RPMI7951 (cell line): ENCODE data around the gene RPS2. TPM values are rescaled to one million over a fixed set of nuclear protein-coding genes. Genes with fewer than 3 reads are reported as not detected.
"Not testable (repeated sequence)": the region's sequence is repeated elsewhere in the genome, so short reads cannot be mapped to it uniquely, and the experiment has no call there.

ENCODE experiments used
- DNase-seq: peaks from one replicate; pipeline ENCODE4 v3.0.0-alpha.2; 2012; ENCODE audit warnings: low read depth
- total RNA-seq: library from RNA; depleted of rRNA; stranded (reverse); fragments of >200 nt; shearing (Covaris generic); gene quantifications from 2 replicates; pipeline ENCODE4 v1.2.3, GENCODE V29; 2014

Gene RPS2
- total RNA-seq, 1 experiment from 2014 or later: 1,519 TPM

DNA sequence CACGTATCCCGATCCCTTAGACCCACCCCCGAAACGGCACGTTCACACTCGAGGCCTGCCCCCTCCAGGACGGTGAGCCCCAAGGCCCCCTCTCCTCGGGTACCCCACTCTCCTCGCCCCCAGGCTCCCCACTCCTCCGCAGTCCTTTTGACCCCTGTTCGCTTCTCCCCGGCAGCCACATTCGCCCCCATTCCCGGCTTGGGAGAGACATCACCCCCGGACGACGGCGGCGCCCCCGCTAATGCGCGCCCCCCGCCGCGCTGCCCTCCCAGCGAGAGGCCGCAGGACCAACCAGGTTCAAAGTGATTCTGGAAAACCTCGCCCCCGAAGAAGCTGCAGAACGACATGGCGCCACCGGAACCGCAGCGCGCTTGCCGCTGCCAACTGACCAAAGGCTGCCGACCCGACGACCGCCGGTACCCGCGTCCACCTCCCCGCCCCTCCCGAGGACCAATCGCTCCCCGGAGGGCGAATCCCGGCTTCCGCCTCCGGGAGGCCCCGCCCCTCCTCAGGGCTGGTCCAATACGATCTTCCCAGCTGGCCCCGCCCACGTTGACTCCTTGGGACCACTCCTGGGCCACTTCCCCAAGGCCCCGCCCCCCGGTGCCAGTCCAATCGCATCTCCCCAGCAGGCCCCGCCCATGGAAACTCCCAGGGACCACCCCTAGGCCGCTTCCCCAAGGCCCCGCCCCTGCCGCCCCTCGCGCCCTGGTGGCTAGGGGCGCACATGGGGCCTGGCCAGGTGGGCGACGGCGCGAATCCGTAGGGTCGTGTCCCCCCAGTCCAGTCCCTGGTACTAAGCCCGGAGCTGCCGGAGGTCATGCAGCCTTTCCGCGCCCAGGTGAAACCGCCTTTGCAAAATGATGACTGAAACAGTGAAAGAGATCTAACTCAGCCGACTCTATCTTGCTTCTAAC is 21.6 kb downstream of the RPS2 start, which contains the start of gene MSRB1:
MSRB1 (minus strand) TSS at position 390 of the 917 bp plus-strand sequence; CDS start at position 347, 43 bp downstream.
- DNase-seq: peak; percentile 96

DNA sequence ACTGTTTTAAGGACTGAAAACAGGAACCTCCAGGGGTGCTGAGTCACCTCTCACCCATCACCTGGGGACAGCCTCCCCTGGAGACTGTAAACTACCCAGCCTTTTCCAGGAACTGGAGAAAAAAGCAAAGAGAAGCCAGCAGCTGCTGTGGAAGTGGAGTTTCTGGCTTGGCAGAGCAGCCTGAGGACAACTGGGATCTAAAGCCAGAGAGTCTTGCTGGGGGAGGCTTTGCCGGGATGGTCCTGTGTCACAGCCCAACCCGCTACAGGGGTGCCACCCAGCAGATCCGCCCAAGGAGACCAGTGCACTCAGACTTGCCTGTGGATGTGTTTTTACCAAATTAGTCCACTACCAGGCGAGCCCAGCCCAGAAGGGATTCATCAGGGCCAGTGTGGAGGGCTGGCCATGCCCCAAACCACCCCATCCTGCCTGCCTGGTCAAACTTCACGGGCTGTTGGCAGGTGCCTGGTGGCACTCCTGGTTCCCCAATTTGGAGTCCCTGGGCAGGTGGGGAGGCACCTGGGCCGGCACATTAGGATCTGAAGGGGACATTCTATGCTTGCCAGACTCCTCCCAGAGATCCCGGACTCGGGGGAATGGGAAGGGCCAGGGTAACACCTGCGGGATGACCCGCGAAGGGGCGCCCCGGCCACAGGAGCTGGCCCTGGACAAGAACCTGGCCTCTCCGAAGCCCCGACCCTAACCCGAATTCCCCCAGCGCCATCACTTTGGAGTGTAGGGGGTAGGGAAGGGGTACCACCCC is 22.4 kb downstream of the RPS2 start:
- no peak for DNase-seq

DNA sequence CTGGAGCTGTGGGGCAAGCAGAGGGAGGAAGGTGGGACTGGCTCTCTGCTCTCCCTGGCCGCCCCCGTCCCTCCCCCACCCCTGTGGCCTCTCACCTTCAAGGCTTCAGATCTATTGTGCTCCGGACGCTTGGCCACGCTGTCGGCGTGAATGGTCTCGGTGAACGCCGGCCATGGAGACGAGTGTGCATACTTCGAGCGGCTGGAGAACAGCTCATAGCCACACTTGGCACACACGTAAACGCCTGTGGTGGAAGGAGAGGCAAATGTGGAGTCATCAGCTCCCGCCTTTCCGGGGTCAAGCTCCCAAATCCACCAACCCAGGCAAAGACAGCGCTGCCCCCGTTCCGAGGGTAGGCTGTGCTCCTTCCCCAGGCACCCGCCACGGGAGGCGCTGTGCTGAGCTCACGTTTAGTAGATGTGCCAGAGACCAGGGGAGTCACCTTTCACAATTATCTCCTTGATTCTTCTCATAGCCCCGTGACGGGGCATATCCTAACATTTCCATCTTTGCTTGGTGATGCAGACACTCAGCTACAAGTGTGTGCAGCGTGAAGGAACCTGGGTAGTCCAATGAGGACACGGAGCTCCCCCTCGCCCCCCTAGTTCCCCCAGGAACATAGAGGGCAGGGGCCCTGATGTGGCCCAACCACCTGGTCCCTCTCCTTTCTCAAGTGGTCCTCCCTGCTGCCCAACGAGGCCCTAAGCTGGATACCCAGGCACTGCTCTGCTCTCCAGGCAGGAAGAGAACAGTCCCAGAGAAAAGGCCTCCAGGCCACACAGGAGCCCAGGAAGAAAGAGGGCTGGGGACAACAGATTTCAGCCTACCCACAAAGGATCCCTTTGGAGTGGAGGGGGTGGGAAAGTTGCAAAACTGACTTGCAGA is 23.2 kb downstream of the RPS2 start:
- no peak for DNase-seq

DNA sequence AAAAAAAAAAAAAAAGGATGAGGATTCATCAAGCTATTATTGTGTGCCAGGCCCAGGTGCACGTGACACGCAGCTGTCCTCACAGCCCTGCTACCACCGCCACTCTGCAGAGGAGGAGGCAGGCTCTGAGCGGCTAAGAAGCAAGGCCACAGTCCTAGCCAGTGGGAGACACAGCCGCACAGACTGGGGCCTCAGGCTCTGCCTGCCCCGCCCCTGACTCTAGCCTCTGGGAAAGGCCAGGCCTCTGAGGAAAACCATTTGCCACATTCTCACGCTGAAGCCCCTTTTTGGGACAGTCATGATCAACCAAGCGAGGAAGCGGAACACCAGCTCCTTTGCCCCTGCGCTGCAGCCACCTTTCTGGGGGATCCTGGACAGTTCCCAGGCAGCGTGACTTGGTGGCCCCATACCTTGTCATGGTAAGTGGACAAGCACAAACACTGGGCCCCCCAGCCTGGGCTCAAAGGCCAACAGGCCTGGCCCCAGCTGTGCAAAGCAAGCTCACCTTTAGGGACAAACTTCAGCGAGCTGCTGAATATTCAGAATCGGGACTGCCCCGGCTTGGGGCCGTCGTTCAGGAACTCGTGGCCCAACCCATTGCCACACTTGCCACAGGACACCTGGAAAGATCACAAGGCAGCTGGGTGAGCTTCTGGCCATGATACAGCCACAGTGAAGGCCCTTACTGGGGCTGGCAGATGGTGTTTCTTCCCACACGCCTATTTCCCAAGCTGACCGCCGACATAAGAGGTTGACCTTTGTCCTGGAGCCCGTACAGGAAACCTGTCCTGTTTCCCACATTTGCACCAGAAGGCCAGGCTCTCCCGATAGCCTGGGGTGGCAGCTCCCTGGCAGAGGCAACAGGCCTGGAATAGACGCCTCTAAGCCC is 24.1 kb downstream of the RPS2 start:
- no peak for DNase-seq

DNA sequence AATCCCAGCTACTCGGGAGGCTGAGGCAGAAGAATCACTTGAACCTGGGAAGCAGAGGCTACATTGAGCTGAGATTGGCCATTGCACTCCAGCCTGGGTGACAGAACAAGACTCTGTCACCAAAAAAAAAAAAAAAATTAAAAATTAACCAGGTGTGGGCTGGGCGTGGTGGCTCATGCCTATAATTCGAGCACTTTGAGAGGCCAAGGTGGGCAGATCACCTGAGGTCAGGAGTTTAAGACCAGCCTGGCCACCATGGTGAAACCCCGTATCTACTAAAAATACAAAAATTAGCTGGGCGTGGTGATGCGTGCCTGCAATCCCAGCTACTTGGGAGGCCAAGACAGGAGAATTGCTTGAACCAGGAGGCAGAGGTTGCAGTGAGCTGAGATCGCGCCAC is 24.8 kb downstream of the RPS2 start:
- DNase-seq: not testable (repeated sequence)

DNA sequence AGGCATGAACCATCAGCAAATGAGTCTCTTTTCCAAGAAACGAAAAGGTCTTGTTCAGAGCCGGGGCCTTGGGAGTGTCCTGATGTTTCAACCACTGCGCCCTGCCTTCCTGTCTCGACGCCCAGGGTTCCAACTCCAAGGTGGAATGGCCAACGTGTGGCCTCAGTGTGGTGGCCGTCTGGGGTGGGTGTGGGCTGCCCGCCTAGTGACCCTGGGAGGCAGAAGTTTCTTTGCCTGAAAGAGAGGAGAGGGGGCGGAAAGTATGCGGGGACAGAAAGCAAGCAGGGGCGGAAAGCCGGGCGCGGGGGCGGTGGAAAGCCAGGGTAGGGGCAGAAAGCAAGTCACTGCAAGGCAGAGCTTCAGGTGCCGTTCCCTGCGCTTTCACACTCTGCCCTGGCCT is 25.7 kb downstream of the RPS2 start:
- no peak for DNase-seq

DNA sequence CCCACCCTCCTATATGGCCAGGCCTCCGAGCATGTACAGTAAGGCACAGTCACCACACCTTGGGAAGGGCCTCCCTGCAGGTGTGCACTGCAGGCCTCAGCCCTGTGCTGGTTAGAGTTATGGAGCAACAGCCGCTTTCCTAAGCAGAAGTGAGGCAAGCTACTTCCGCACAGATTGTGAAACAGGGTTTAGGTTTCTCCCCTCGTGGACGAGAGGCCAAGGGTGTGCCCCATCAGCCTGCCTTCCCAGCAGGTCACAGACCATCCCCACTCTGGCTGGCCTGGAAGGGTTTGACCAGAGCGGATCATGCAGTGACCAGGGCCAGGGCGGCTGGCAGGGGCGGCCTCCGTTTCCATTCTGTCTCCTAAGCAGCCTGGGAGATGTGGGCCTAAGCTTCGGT is 26.3 kb downstream of the RPS2 start:
- DNase-seq: no peak

DNA sequence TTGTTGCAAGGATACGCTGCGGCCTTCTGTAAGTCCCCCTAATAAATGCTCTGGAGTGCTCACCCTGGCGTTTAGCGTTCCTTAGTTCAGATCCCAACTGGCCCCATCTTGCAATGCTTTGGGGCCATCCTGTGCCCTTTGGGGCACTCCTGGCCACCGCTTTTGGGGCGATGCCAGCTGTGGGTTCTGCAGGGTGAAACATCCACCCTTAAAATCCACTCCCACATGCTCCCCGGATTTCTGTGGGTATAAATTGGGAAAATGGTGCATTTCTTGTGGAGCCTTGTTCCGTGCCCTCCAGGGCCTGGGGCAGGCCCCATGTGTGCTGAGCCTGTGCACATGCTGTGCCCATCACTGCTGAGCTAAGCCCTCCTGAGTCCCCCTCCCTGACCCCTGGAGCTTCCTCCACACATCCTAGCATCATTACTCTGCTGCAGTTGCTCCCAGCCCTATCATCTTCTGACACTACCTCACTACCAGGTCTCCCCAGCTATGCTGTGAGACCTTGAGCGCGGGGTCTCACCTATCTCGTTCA is 27.6 kb downstream of the RPS2 start:
- no peak for DNase-seq

DNA sequence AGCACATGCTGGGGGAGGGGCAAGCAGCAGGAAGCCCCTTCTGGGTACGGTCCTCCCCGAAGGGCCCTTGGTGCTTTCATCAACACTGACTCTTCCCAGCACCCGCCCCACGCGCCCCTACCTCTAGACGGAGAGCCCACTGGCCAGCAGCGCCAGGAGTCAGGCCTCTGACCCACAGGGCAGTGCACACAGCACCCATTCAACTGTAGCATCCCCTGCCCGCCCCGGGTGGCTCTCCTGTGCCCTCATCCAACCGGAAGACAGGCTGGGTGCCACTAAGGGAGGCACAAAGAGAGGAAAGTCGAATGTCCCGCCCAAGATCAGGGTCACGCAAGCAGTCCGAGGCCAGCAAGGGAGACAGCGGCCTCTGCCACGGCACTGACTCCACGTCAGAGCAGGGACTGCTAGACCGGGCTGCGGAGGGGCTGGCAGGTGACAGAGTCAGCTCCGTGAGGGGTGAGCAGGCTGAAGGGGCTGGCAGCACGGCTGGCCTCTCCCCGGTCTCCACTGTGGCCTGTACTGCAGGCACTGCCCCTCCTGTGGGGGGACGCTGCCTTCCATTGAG is 31.4 kb downstream of the RPS2 start:
- DNase-seq: no peak

DNA sequence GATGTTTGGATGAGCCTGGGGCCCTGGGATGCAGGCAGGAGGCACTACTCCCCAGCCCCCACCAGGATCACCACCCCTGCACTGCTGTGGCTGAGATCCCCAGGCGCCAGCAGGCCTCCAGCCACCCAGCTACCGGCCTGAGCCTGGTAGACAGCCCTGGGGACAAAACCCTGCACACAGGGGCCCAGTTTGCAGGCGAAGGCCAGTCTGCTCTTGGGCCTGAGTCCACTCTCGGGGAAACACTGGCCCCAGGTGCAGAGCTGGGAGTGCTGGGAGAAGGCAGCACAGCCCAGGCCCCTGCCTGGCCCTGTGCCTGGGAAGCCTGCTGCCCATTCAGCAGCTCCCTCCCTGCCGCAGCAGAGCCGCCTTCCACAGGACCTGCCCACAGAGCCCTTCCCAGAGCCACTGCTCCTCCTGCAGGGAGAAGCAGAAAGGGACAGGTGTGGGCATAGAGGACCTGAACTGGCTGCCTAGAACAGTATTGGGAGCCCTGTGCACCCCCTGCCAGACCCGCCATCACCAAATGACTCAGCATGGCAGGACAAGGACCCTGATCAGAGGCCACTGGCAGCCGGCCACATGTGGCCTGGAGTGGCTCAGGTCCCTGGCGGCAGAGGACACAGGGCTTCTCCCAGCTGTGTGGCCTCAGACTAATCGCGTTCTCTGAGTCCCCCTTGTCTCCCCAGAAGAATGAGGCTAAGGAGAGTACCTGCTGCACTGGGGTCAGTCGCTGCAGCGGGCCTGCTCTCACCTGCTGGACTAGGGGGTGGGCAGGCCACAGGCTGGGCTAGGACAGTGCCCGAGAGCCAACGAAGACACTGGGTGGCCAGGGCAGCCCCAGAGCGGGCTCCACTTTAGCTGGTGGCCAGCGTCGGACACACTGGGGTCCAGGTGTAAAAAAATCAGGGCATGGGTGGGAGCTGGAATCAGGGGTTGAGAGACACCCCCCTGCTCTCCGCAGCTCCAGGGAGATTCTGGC is 32.3 kb downstream of the RPS2 start:
- DNase-seq: no peak

DNA sequence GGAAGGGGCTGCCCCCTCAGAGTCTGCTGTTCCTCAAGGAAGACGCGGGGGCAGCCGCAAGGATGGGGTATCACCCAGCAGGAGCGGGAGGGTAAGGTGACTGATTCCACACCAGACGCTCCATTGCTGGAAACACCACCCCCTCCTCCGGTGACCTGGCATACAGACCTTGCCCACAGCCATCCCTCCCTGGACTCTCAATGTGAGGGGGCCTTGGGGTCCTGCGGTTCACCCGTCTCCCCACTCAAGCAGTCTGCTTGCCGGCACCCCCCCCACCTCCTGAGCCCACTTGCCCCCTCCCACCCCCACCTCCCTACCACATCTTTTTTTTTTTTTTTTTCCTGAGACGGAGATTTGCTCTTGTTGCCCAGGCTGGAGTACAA is 34.3 kb downstream of the RPS2 start:
- no peak for DNase-seq

DNA sequence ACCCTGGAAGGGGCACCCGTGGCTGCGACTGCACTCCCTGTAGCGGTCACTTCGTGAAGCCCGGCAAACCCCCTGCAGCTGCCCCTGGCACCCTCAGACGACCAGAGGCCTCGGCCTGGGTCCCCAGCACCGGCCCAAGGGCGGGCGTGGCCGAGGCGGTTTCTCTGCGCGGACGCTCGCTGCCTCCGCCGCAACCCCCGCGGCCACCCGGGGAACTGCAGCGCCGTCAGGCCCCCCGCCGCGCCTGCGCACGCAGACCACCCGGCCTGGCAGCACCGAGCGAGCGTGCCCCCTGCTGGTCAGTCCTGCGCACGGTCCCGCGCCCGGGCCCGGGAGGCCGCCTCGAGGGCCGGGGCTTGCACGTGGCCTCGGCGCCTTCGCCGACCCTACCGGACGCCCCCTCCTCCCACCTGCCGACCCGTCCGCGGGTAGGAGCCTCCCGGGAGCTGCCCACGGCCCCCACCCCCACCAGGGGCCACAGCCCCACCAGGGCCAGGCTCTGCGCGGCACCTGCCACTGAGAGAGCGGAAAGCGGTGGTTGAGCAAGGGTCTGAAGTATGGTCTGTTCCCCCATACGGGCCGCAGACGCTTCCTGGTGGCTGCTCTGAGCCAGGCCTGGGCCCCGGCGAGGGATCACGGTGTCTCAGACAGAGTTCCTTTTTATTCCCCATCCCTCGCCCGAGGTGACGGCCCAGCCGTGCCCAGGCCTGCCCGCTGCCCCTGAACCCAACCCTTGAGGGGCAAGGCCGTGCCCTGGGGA is 34.9 kb downstream of the RPS2 start:
- peak; percentile 68 for DNase-seq

DNA sequence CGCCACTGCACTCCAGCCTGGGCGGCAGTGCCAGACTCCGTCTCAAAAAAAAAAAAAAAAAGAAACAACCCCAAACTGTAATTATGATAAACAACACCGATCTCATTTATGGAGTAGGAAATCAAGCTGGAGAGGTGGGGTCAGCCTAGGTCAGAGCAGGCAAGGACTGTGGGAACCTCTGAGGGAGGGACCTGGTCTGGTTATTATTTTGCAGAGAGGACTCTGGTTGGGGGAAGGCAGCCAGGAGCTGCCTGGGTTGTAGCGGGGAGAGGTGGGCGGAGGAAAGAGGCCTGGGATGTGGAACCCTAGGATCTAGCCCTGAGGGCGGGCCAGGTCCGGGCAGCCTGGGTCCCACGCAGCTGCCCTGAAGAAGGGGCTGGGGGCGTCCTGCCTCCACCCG is 35.5 kb downstream of the RPS2 start:
- peak; percentile 28 for DNase-seq

DNA sequence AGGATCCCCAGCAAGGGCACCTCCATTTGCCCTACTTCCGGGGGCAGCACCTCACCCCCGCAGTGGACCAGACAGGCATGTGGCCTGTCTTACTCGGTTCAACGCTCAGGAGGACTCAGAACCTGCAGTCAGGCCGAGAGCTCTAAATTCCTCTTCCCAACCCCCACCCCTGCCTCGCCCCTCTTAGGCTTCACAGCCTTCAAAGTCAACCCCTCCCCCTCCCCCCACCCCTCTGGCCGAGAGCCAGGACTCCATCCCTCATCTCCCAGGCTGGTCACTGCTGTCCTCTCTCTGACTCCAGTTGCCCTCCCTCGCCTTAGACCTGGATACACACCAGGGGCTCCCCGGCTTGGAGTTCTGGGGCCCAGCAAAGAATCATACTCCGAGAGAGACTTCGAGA is 38.4 kb downstream of the RPS2 start:
- no peak for DNase-seq

DNA sequence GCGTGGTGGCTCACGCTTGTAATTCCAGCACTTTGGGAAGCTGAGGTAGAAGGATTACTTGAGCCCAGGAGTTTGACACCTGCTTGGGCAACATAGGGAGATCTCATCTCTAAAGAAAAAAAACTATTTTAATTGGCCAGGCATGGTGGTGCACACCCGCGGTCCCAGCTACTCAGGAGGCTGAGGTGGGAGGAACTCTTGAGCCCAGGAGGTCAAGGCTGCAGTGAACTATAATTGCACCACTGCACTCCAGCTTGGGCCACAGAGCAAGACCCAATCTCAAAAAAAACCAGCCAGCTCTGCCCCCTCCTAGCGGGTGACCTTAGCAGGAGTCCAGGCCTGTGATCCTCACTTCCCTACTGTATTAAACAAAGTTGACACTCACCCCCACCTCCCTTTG is 40.5 kb downstream of the RPS2 start:
- no peak for DNase-seq

DNA sequence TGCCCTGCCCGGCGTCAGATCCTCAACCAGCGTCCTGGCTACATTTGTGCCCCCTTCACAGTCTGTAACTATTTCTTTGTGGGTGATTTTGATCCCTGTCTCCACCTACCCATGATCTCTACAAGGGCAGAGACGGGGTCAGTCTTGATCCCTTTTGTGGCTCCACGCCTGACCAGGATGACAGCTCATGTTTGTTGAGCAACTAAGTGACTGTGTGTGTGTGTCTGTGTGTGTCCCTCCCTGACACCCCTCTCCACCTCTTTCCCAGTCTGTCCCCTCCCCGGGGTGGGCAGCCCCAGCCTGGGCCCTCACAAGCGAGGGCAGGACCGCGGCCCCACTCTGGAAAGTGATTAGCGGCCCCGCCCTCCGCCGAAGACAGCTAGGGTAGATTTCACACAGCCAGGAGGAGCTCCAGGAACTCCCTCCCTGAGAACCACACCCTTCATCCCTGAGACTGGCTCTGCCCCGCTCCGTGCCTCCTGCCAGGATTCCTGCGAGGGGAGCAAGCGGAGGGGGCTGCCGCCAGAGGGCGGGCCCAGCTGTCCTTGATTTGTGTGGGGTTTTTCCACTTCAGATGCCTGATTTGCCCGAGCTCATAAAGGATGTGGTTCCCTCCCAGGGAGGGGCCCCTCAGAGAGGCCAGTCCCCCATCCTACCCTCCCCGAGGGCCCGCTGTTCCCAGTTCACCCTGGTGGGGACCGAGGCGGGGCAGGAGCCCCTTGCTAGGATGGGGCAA is 41.2 kb downstream of the RPS2 start:
- DNase-seq: peak; percentile 64

DNA sequence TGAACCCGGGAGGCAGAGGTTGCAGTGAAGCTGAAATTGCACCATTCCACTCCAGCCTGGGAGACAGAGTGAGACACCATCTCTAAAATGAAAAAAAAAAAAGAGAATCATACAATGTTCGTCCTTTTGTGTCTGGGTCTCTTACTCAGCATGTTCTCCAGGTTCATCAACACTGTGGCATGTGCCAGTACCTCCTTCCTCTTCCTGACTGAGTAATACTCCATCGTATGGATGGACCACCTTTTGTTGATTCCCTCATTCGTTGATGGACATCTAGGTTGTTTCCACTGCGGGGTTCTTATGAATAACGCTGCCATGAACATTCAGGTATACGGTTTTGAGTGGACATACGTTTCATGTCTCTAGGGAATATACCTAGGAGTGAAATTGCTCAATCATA is 42.3 kb downstream of the RPS2 start:
- no peak for DNase-seq
